Adrenal gland (tissue), 12 donors: ENCODE data around the gene MSMP. TPM values are rescaled to one million over a fixed set of nuclear protein-coding genes. Genes with fewer than 3 reads are reported as not detected.

Source experiments
- DNase-seq, 7 donors: peaks; one replicate each; pipeline ENCODE4 v3.0.0-alpha.2; 2019 to 2020
- H3K27ac ChIP-seq, 5 donors: fragments of 200-600 bp; sonication (generic) in 4 of 5; 1 replicate in 3 of 5; 2 replicates in 2 of 5; pipeline versions ENCODE4 v1.5.1 to v1.8.0; 2016 to 2020; ENCODE audit warnings: mild to moderate bottlenecking in 1 of 5
- H3K27me3 ChIP-seq: fragments of 200-600 bp; 2 replicates; pipeline ENCODE4 v1.8.0; 2021
- H3K36me3 ChIP-seq, 2 donors: fragments of 200-600 bp; replicated peaks in 1 of 2; 1 replicate in 1 of 2; 2 replicates in 1 of 2; pipeline versions ENCODE4 v1.5.1 to v1.8.0; 2018 to 2022
- H3K4me1 ChIP-seq, 2 donors: fragments of 200-600 bp; replicated peaks in 1 of 2; 1 replicate in 1 of 2; 2 replicates in 1 of 2; pipeline versions ENCODE4 v1.5.1 to v1.8.0; 2018 to 2021
- H3K4me3 ChIP-seq, 4 donors: fragments of 200-600 bp; sonication (generic) in 3 of 4; one replicate each; pipeline ENCODE4 v1.5.1; 2016 to 2018
- H3K9me3 ChIP-seq, 3 donors: fragments of 200-600 bp; sonication (generic) in 1 of 3; replicated peaks in 1 of 3; 1 replicate in 2 of 3; 2 replicates in 1 of 3; pipeline versions ENCODE4 v1.5.1 to v1.8.0; 2016 to 2021
- CTCF ChIP-seq, 6 experiments: fragments of 450-650 bp in 4 of 6; fragments of 200-600 bp in 2 of 6; sonication (generic) in 1 of 6; IDR thresholded peaks; 1 replicate in 5 of 6; 2 replicates in 1 of 6; pipeline versions ENCODE4 v1.5.1 to v1.8.0; 2016 to 2021; ENCODE audit warnings: antibody characterized with exemption in 6 of 6, mild to moderate bottlenecking in 2 of 6, moderate library complexity in 1 of 6
- POLR2A ChIP-seq, 2 donors: fragments of 450-650 bp; IDR thresholded peaks; one replicate each; pipeline ENCODE4 v1.6.1; 2017; ENCODE audit warnings: antibody characterized with exemption in 2 of 2, mild to moderate bottlenecking in 2 of 2, moderate library complexity in 1 of 2
- WGBS, 4 donors: extraction: QIAGEN DNeasy Blood & Tissue Kit in 2 of 4; methylation state at CpG; one replicate each; pipeline versions ENCODE4 v1.1.5 to v1.1.7; 2013 to 2017; 5-methylcytosine and 5-hydroxymethylcytosine counted together
- intact Hi-C, 2 donors: fragments of 100-400 bp; cut with DNase I; formaldehyde crosslinking; loops; one replicate each; pipeline versions ENCODE4 v1.14.1 to v1.15.0; 2022 to 2023
- polyA plus RNA-seq, 3 donors: library from polyadenylated mRNA; stranded (reverse); fragments of 200-250 nt in 2 of 3; fragments of 350-450 nt in 1 of 3; fragmentation: Illumina TruSeq in 1 of 3; extraction: RNeasy Lipid Tissue Mini Kit (QIAGEN cat#74804) in 1 of 3; gene quantifications; one replicate each; pipeline ENCODE4 v1.2.3, GENCODE V29; 2013 to 2014
- total RNA-seq, 9 donors: library from RNA; depleted of rRNA in 4 of 9; stranded (reverse); fragments of >200 nt in 4 of 9; fragments of 120-200 nt in 1 of 9; fragmentation: NEBNext Ultra II Directional in 1 of 9; extraction: Animal tissue kit (Norgen Biotek cat#: 25700) in 1 of 9; gene quantifications; one replicate each; pipeline versions ENCODE4 v1.1.0 to v1.2.4, GENCODE V29; 2013 to 2023
- donor health status: healthy with polysubstance abuse.
- donor health status: Bipolar disorder and iron deficiency.
- donor health status: DM: yes; HTN: yes; CAD: no.
- donor health status: DM: no; HTN: no; CAD: no.
- donor health status: DM: no; HTN: no; CAD: no.
- donor health status: DM: yes; HTN: yes; CAD: no.

Gene MSMP
- total and polyA plus RNA-seq, 12 donors = 0.56 to 2.0 (median 1.2) TPM; not detected in 8

DNA sequence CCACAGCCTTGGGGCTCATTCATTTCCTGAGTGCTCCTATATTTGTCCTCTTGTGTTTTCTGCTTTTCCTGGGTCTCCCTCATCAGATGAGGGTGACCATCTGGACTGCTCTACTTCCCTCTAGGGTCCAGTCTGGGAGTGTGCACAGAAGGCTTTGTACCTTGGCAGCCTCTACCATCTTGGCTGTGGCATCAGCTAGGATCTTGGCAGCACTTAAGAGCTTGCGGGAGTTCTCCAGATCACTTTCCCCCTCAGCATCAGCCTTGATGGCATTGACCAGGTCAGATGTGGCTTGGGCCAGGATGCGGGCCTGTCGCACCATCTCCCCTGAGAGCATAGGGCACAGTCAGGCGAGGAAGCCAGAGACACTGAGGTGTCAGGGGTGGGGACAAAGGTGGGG is 37.8 kb downstream of the MSMP start:
- intact Hi-C loops = no loop called here
- no peak for DNase-seq
- H3K4me3 ChIP-seq = no peak overlapping the region
- H3K36me3 ChIP-seq = peaks cover 0 to 100% of the 10 kb centered on the region in 2 donors
- H3K27me3 ChIP-seq = no peaks in the 10 kb centered on the region
- no peak overlapping the region for H3K27ac ChIP-seq
- TF ChIP-seq CTCF (IDR thresholded peaks at IDR 0.05) = peak in 2 of 6 experiments; percentile 14 to 19
- no peak for TF ChIP-seq POLR2A (IDR thresholded peaks at IDR 0.05)
- 67 to 72% (median 70%) methylated on average over 4 of the region's 4 CpGs for WGBS, 4 donors
- no peaks in the 10 kb centered on the region for H3K4me1 ChIP-seq
- H3K9me3 ChIP-seq = no peaks in the 10 kb centered on the region

GRCh38 chr9:35714579-35715252 is 39.4 kb downstream of the MSMP start:
- H3K27me3 ChIP-seq = no peaks in the 10 kb centered on the region
- no peaks in the 10 kb centered on the region for H3K4me1 ChIP-seq
- TF ChIP-seq CTCF (IDR thresholded peaks at IDR 0.05) (no peak), POLR2A (IDR thresholded peaks at IDR 0.05) (no peak)
- DNase-seq = no peak
- 90 to 95% (median 92%) methylated on average over 11 to 13 of the region's 13 CpGs for WGBS, 4 donors
- intact Hi-C loops = no loop called here
- H3K4me3 ChIP-seq = no peak overlapping the region
- H3K9me3 ChIP-seq = no peaks in the 10 kb centered on the region
- H3K36me3 ChIP-seq = peaks cover 0 to 98% of the 10 kb centered on the region in 2 donors
- no peak overlapping the region for H3K27ac ChIP-seq

DNA sequence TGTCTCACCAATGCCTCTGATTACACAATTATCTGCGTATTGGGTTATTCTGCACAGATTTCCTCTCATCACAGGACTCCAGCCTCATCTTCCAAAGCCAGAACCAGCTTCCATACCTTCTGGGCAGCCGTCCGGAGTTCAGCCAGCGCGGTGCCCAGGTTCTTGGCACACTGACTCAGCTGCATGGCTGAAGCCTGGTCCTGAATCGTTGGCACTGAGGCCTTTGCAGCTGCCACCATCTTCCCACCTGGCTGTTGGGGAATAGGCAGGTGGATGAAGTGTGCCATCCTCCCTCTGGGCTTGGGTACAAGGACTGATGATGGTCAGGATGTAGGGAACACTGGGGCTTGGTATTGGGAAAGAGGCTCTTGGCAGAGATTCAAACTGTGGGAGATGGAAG is 40.0 kb downstream of the MSMP start:
- Histone ChIP-seq H3K4me1 (no peaks in the 10 kb centered on the region), H3K27ac (no peak overlapping the region), H3K9me3 (no peaks in the 10 kb centered on the region), H3K36me3 (peaks cover 0 to 95% of the 10 kb centered on the region in 2 donors), H3K27me3 (no peaks in the 10 kb centered on the region), H3K4me3 (no peak overlapping the region)
- 89 to 97% (median 91%) methylated on average over 6 of the region's 6 CpGs for WGBS, 4 donors
- TF ChIP-seq CTCF (IDR thresholded peaks at IDR 0.05) (no peak), POLR2A (IDR thresholded peaks at IDR 0.05) (no peak)
- no peak for DNase-seq
- intact Hi-C loops = no loop called here

DNA sequence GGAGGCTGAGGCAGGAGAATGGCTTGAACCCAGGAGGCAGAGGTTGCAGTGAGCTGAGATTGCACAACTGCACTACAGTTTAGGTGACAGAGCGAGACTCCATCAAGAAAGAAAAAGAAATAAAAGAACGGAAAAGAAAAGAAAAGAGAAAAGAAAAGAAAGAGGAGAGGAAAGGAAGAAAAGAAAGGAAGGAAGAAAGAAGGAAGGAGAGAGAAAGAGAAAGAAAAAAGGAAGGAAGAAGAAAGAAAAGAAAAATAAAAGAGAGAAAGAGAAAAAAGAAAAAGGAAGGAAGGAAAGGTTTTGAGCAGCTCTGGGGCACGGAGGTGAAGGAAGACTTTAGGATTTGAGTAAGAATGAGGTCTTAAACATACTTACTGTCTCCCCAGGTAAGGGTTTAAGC is 40.5 kb downstream of the MSMP start:
- no peak overlapping the region for H3K27ac ChIP-seq
- intact Hi-C loops = no loop called here
- H3K4me3 ChIP-seq = no peak overlapping the region
- H3K27me3 ChIP-seq = no peaks in the 10 kb centered on the region
- 89 to 94% (median 91%) methylated on average over 3 of the region's 3 CpGs for WGBS, 4 donors
- TF ChIP-seq POLR2A (IDR thresholded peaks at IDR 0.05) (no peak), CTCF (IDR thresholded peaks at IDR 0.05) (no peak)
- DNase-seq = no peak
- no peaks in the 10 kb centered on the region for H3K9me3 ChIP-seq
- no peaks in the 10 kb centered on the region for H3K4me1 ChIP-seq
- peaks cover 0 to 95% of the 10 kb centered on the region in 2 donors for H3K36me3 ChIP-seq
